Kidney epithelial cell (primary cell): ENCODE measurements around the gene CFAP91. TPM values are rescaled to one million over a fixed set of nuclear protein-coding genes. Genes with fewer than 3 reads are reported as not detected.
A peak's percentile ranks its signal among the peaks of the same experiment; 100 is the strongest.
"Not testable (repeated sequence)": the region's sequence is repeated elsewhere in the genome, so short reads cannot be mapped to it uniquely, and the experiment has no call there.

Source experiments
- DNase-seq: peaks from one replicate; pipeline ENCODE4 v3.0.0-alpha.2; 2010; ENCODE audit warnings: low read depth
- H3K27me3 ChIP-seq: 2 replicates; pipeline ENCODE4 v1.6.0; 2011; ENCODE audit warnings: low read length; ENCODE audit not compliant: control insufficient read depth, insufficient read depth
- H3K36me3 ChIP-seq: 2 replicates; pipeline ENCODE4 v1.5.1; 2011; ENCODE audit warnings: low read length; ENCODE audit not compliant: control insufficient read depth, insufficient read depth
- H3K4me3 ChIP-seq: 2 replicates; pipeline ENCODE4 v1.5.1; 2011; ENCODE audit warnings: low read depth, mild to moderate bottlenecking, control low read depth, low read length
- CTCF ChIP-seq: IDR thresholded peaks from 2 replicates; pipeline ENCODE4 v1.5.1; 2011; ENCODE audit warnings: mild to moderate bottlenecking, moderate library complexity, low read length, control low read depth, inconsistent platforms; ENCODE audit not compliant: insufficient read depth, poor library complexity, severe bottlenecking
- total RNA-seq: library from RNA; depleted of rRNA; stranded (reverse); fragments of >200 nt; gene quantifications from 2 replicates; pipeline ENCODE4 v1.2.3, GENCODE V29; 2015

The CFAP91 gene
- total RNA-seq, 1 donor from 2014 or later: 3.3 TPM

- TF ChIP-seq CTCF: no peak
- no peaks in the 10 kb centered on the region for H3K36me3 ChIP-seq
- H3K27me3 ChIP-seq: no peaks in the 10 kb centered on the region
- DNase-seq: no peak
- peak overlapping the region; percentile 88 for H3K4me3 ChIP-seq
Observed at GRCh38 chr3:119676020-119676419, 26.8 kb upstream of the CFAP91 start.

GRCh38 chr3:119676771-119677640, 25.8 kb upstream of the CFAP91 start, which contains the start of gene COX17:
Gene COX17 (minus strand): TSS chr3:119677406. CDS start chr3:119677310, 96 bp downstream.
- peak within 1 kb of the TSS; percentile 88 for H3K4me3 ChIP-seq
- TF ChIP-seq CTCF: no peak
- no peaks in the 10 kb centered on the region for H3K36me3 ChIP-seq
- no peaks in the 10 kb centered on the region for H3K27me3 ChIP-seq
- DNase-seq: peak; percentile 91

GRCh38 chr3:119677641-119677934, 25.2 kb upstream of the CFAP91 start:
- no peak for TF ChIP-seq CTCF
- no peaks in the 10 kb centered on the region for H3K27me3 ChIP-seq
- no peaks in the 10 kb centered on the region for H3K36me3 ChIP-seq
- no peak for DNase-seq
- H3K4me3 ChIP-seq: peak overlapping the region; percentile 88

GRCh38 chr3:119678209-119678608, 24.6 kb upstream of the CFAP91 start:
- not testable (repeated sequence) for DNase-seq, H3K27me3 ChIP-seq, H3K4me3 ChIP-seq, H3K36me3 ChIP-seq

- DNase-seq: no peak
- TF ChIP-seq CTCF: no peak
Observed at GRCh38 chr3:119679874-119680273, 22.9 kb upstream of the CFAP91 start.

GRCh38 chr3:119681279-119681678, 21.5 kb upstream of the CFAP91 start:
- no peak for DNase-seq
- no peaks in the 10 kb centered on the region for H3K27me3 ChIP-seq
- H3K36me3 ChIP-seq: no peaks in the 10 kb centered on the region
- no peak overlapping the region for H3K4me3 ChIP-seq
- peak; percentile 53 for TF ChIP-seq CTCF

More at GRCh38 chr3:119679874-119680273, 22.9 kb upstream of the CFAP91 start:
- Histone ChIP-seq H3K4me3 (no peak overlapping the region), H3K36me3 (no peaks in the 10 kb centered on the region), H3K27me3 (no peaks in the 10 kb centered on the region)
